Central memory CD4-positive, alpha-beta T cell (primary cell): ENCODE measurements around the gene FNDC3A.
"Not testable (repeated sequence)": the region's sequence is repeated elsewhere in the genome, so short reads cannot be mapped to it uniquely, and the experiment has no call there.

Experiments
- DNase-seq: peaks from one replicate; pipeline ENCODE4 v3.0.0; 2022

The FNDC3A gene

GRCh38 chr13:49163162-49163561, 187.4 kb downstream of the FNDC3A start:
- DNase-seq, result not testable (repeated sequence)

GRCh38 chr13:49164712-49165111, 189.0 kb downstream of the FNDC3A start:
- DNase-seq, result no peak

- DNase-seq, result no peak
These were observed 190.4 kb downstream of the FNDC3A start for GRCh38 chr13:49165798-49166752.

GRCh38 chr13:49171359-49171758, 195.6 kb downstream of the FNDC3A start:
- DNase-seq, result no peak

GRCh38 chr13:49183672-49184325, 208.1 kb downstream of the FNDC3A start:
- DNase-seq, result no peak

GRCh38 chr13:49184621-49185020, 208.9 kb downstream of the FNDC3A start:
- no peak for DNase-seq

GRCh38 chr13:49185264-49185663, 209.6 kb downstream of the FNDC3A start:
- DNase-seq, result no peak

GRCh38 chr13:49190901-49191300, 215.2 kb downstream of the FNDC3A start:
- DNase-seq, result no peak

- no peak for DNase-seq
These were observed 230.9 kb downstream of the FNDC3A start for GRCh38 chr13:49206641-49207040.

- DNase-seq, result no peak
These were observed 232.9 kb downstream of the FNDC3A start for GRCh38 chr13:49208619-49209018.

GRCh38 chr13:49210114-49210513, 234.4 kb downstream of the FNDC3A start:
- no peak for DNase-seq

GRCh38 chr13:49210669-49211068, 235.0 kb downstream of the FNDC3A start:
- DNase-seq, result no peak

GRCh38 chr13:49213539-49213938, 237.8 kb downstream of the FNDC3A start:
- DNase-seq, result no peak

GRCh38 chr13:49213997-49214916, 238.5 kb downstream of the FNDC3A start:
- DNase-seq, result no peak

- peak; percentile 28 for DNase-seq
These were observed 239.2 kb downstream of the FNDC3A start for GRCh38 chr13:49214917-49215376.

GRCh38 chr13:49216334-49216733, 240.6 kb downstream of the FNDC3A start:
- no peak for DNase-seq

GRCh38 chr13:49217962-49218492, 242.3 kb downstream of the FNDC3A start:
- DNase-seq, result no peak

GRCh38 chr13:49218493-49219051, 242.9 kb downstream of the FNDC3A start:
- no peak for DNase-seq

GRCh38 chr13:49219647-49220035, 243.9 kb downstream of the FNDC3A start:
- no peak for DNase-seq

GRCh38 chr13:49220036-49220855, 244.5 kb downstream of the FNDC3A start, which contains the start of gene MLNR:
MLNR (plus strand) TSS chr13:49220338; CDS start chr13:49220338, 0 bp downstream.
- DNase-seq, result peak; percentile 31
